ENCODE data around the gene RFLNA.

GRCh38 chr12:124279846-124280360 is 15.0 kb upstream of the RFLNA start:
- TF ChIP-seq, protein P1, sequence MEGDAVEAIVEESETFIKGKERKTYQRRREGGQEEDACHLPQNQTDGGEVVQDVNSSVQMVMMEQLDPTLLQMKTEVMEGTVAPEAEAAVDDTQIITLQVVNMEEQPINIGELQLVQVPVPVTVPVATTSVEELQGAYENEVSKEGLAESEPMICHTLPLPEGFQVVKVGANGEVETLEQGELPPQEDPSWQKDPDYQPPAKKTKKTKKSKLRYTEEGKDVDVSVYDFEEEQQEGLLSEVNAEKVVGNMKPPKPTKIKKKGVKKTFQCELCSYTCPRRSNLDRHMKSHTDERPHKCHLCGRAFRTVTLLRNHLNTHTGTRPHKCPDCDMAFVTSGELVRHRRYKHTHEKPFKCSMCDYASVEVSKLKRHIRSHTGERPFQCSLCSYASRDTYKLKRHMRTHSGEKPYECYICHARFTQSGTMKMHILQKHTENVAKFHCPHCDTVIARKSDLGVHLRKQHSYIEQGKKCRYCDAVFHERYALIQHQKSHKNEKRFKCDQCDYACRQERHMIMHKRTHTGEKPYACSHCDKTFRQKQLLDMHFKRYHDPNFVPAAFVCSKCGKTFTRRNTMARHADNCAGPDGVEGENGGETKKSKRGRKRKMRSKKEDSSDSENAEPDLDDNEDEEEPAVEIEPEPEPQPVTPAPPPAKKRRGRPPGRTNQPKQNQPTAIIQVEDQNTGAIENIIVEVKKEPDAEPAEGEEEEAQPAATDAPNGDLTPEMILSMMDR (IDR thresholded peaks at IDR 0.05 in 4 of 5, conservative IDR thresholded peaks at IDR 0.05 in 1 of 5) = no peak
- no peak for TF ChIP-seq POLR2A (IDR thresholded peaks at IDR 0.05)
